Chondrocyte (in vitro differentiated cells): Measurements from ENCODE around the gene FAM180B. TPM values are rescaled to one million over a fixed set of nuclear protein-coding genes. Genes with fewer than 3 reads are reported as not detected.

Experiments
- DNase-seq: peaks from one replicate; pipeline ENCODE4 v3.0.0; 2021; ENCODE audit warnings: mixed read lengths, low spot score
- H3K27ac Mint-ChIP-seq: one replicate; pipeline ENCODE4 v1.8.0; 2021; ENCODE audit warnings: mild to moderate bottlenecking, moderate library complexity, mixed read lengths; ENCODE audit not compliant: unreplicated experiment
- H3K27me3 Mint-ChIP-seq: 2 replicates; pipeline ENCODE4 v1.8.0; 2021; ENCODE audit warnings: low read depth, mixed read lengths
- H3K36me3 Mint-ChIP-seq: 2 replicates; pipeline ENCODE4 v1.8.0; 2021; ENCODE audit warnings: low read depth, mixed read lengths
- H3K4me1 Mint-ChIP-seq: 2 replicates; pipeline ENCODE4 v1.8.0; 2021; ENCODE audit warnings: low read depth, mild to moderate bottlenecking, mixed read lengths
- H3K4me3 Mint-ChIP-seq: one replicate; pipeline ENCODE4 v1.8.0; 2021; ENCODE audit warnings: mild to moderate bottlenecking, moderate library complexity, mixed read lengths; ENCODE audit not compliant: unreplicated experiment
- H3K9me3 Mint-ChIP-seq: 2 replicates; pipeline ENCODE4 v1.8.0; 2021; ENCODE audit warnings: low read depth, mixed read lengths
- CTCF ChIP-seq: fragments of 200-600 bp; sonication (generic); IDR thresholded peaks from 2 replicates; pipeline ENCODE4 v1.5.0; 2021; ENCODE audit warnings: antibody characterized with exemption, mild to moderate bottlenecking, moderate library complexity
- total RNA-seq: library from RNA; stranded (reverse); gene quantifications from 3 replicates; pipeline ENCODE4 v1.2.1, GENCODE V29; 2021

FAM180B gene
- total RNA-seq, 1 donor from 2014 or later = not detected

- Mint-ChIP-seq H3K4me3 (no peak overlapping the region), H3K9me3 (no peaks in the 10 kb centered on the region), H3K36me3 (peaks cover 8% of the 10 kb centered on the region), H3K27ac (no peak overlapping the region), H3K4me1 (peaks cover 22% of the 10 kb centered on the region), H3K27me3 (no peaks in the 10 kb centered on the region)
- TF ChIP-seq CTCF = no peak
- DNase-seq = no peak
Measured at GRCh38 chr11:47611348-47611794, 24.9 kb downstream of the FAM180B start.

DNA sequence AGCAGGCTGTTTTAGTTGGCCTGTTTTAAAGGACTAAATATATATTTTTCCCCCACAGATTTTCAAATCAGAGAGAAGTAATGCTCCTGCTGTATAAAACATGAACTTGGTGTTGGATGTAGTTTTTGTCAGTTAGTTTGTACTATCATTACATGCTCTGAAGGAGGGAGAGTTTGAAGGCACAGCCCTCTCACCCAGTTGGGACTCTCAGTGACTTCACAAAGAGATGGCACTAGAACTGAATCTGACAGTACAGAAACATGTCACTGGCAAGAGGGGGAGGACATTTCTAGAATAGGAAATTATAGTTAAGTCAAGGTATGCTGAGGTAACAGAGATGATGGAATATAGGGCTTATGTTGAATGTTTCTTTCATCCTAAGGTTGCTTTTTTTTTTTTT, 28.8 kb downstream of the FAM180B start:
- H3K9me3 Mint-ChIP-seq = no peaks in the 10 kb centered on the region
- no peak for TF ChIP-seq CTCF
- no peaks in the 10 kb centered on the region for H3K27me3 Mint-ChIP-seq
- H3K4me3 Mint-ChIP-seq = no peak overlapping the region
- peaks cover 10% of the 10 kb centered on the region for H3K36me3 Mint-ChIP-seq
- H3K27ac Mint-ChIP-seq = no peak overlapping the region
- no peak for DNase-seq
- H3K4me1 Mint-ChIP-seq = peaks cover 14% of the 10 kb centered on the region

DNA sequence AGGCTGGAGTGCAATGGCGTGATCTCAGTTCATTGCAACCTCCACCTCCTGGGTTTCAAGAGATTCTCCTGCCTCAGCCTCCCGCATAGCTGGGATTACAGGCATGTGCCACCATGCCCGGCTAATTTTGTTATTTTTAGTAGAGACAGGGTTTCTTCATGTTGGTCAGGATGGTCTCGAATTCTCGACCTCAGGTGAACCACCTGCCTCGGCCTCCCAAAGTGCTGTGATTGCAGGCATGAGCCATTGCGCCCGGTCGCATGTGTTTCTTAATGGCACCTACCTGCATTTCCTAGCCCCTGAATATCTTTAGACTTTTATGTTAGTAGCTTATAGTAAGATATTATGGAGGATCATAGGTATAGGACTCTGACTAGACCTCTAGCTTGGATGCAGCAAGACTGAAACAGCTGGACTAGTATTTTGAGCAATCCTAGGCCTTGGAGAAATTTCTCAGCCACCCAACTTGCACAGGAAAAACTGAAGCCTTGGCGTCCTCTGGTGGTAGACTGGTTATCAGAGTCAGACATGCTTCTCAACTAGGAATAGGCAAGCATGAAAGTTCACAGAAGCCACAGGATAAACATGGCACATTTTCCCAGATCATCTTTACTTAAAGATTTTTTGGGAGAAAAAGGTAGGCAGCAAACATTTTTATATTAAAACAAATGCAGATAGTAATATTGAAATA, 30.4 kb downstream of the FAM180B start:
- Mint-ChIP-seq H3K4me3 (no peak overlapping the region), H3K36me3 (peaks cover 9% of the 10 kb centered on the region), H3K27me3 (no peaks in the 10 kb centered on the region), H3K27ac (no peak overlapping the region), H3K4me1 (peaks cover 14% of the 10 kb centered on the region), H3K9me3 (no peaks in the 10 kb centered on the region)
- no peak for DNase-seq
- peak; percentile 82 for TF ChIP-seq CTCF

DNA sequence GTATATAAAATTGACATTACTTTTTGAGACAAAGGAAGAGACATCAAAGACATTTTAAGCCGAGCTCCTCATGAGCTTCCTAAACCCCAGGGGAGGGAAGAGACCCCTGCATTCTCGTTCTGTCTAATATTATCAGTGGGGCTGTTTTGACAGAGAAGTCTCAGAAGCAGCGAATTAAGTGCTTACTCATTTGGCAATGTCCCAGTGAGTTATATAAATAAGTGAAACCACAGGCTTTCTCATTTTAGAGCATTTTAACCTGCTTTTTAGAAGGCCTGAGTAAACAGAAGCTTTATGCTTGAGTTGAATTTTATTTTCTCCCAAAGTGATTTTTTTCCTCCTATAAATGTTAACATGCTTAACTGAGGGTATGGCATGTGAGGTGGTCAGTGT, 30.9 kb downstream of the FAM180B start:
- no peak overlapping the region for H3K4me3 Mint-ChIP-seq
- DNase-seq = no peak
- H3K27ac Mint-ChIP-seq = no peak overlapping the region
- no peaks in the 10 kb centered on the region for H3K9me3 Mint-ChIP-seq
- H3K36me3 Mint-ChIP-seq = peaks cover 9% of the 10 kb centered on the region
- peak; percentile 31 for TF ChIP-seq CTCF
- peaks cover 14% of the 10 kb centered on the region for H3K4me1 Mint-ChIP-seq
- no peaks in the 10 kb centered on the region for H3K27me3 Mint-ChIP-seq

GRCh38 chr11:47620836-47621378, 34.4 kb downstream of the FAM180B start:
- Mint-ChIP-seq H3K27ac (no peak overlapping the region), H3K9me3 (no peaks in the 10 kb centered on the region)

More at GRCh38 chr11:47620836-47621378, 34.4 kb downstream of the FAM180B start:
- Mint-ChIP-seq H3K36me3 (peaks cover 13% of the 10 kb centered on the region), H3K4me1 (peaks cover 14% of the 10 kb centered on the region), H3K27me3 (no peaks in the 10 kb centered on the region), H3K4me3 (no peak overlapping the region)
- no peak for TF ChIP-seq CTCF
- DNase-seq = no peak
